Fibroblast of the conjunctiva (primary cell): ENCODE results near the gene TAS2R20.
"Not testable (repeated sequence)": the region's sequence is repeated elsewhere in the genome, so short reads cannot be mapped to it uniquely, and the experiment has no call there.

Experiments
- DNase-seq: peaks from one replicate; pipeline ENCODE4 v3.0.0-alpha.2; 2010; ENCODE audit warnings: low read depth

Gene TAS2R20, protein sequence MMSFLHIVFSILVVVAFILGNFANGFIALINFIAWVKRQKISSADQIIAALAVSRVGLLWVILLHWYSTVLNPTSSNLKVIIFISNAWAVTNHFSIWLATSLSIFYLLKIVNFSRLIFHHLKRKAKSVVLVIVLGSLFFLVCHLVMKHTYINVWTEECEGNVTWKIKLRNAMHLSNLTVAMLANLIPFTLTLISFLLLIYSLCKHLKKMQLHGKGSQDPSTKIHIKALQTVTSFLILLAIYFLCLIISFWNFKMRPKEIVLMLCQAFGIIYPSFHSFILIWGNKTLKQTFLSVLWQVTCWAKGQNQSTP

DNA sequence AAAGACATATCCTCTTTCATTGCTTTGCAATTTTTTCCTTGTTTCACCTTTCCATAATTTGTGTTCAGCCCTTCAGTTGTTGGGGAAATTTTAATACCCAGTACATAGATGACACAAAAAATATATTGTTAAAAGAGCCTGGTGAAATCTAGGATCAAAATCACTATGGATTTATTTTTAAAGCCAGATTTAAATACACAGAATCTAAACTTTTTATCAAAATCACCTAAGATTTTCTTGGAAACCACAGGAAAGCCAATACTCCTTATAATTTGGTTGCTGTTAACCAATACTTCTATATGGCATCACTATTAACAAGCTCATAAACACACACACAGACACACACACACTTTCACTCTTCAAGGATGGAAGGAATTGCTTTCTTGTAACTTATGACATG lies at the start of gene TAS2R20:
Gene TAS2R20 (minus strand): TSS at position 101 of the 400 bp plus-strand sequence. CDS start 429 bp downstream, outside the sequence.
- DNase-seq, result no peak

DNA sequence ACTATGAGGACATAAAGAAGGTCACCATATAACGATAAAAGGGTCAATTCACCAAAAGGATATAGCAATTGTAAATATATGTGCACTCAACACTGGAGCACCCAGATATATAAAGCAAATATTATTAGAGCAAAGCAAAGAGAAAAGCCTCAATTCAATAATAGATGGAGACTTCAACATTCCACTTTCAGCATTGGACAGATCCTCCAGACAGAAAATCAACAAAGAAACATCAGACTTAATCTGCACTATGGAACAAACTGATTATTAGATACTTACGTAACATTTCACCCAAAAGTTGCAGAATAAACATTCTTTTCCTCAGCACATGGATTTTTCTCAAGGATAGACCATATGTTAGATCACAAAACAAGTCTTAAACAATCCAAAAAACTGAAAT lies 43.3 kb upstream of the TAS2R20 start:
- not testable (repeated sequence) for DNase-seq

DNA sequence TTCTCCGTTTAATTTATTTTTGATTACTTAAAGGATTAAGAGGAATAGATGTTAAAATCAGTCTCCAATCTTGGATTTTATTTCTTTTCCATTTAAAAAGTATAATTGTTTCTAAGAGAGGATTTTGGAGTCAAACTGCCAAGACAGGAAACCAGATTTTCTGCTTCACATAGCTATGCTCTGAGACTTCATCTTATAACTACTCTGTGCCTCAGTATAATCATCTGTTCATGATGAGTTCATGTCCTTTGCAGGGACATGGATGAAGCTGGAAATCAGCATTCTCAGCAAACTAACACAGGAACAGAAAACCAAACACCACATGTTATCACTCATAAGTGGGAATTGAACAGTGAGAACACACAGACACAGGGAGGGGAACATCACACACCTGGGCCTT lies 42.1 kb upstream of the TAS2R20 start:
- no peak for DNase-seq

DNA sequence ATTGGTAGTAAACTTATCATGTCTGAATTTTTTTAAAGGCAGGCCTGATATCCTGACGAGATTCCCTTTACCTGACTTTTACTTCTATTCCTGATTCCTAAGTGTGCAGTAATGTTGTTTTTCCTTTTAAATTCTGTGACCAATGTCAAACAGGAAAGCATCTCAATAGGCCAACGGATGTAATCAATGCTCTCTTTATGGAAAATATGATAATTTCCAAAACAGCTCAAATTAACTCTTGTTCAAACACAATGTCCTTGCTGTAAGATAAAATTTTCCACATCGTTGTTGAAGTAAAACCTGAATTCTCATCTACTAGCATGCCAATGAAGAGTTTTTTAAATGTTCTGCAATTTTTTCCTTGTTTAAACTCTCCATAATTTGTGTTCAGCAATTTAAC lies 41.1 kb upstream of the TAS2R20 start:
- no peak for DNase-seq

DNA sequence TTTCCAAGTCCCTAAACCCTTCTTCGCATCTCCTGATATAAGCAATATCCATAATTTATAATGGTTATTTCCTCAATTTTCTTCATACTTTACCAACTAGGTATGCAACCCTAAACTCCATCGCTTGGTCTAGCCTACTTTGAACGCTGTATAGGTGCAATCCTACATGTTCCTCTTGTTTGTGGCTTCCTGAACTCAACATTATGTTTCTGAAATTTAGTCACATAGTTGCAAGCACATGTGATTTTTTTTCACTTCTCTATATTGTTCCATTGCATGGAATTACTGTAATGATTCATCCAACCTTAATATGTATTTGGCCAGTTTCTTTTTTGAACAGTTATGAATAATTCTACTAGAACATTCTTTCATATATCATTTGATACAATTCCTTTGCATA lies 35.9 kb upstream of the TAS2R20 start:
- DNase-seq, result not testable (repeated sequence)

DNA sequence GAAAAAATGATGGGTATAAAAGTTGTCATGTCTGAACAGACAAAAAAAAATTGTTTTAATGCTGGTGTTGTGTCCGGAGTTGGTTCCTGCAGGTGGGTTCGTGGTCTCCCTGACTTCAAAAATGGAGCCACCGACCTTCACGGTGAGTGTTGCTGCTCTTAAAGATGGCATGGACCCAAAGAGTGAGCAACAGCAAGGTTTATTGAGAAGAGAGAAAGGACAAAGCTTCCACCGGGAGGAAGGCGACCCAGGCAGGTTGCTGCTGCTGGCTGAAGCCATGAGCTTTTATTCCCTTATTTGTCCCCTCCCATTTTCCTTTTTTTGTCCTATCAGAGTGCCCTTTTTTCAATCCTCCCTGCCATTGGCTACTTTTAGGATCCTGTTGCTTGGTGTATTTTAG lies 33.2 kb upstream of the TAS2R20 start, which contains the start of gene TAS2R31:
Gene TAS2R31 (minus strand): TSS at position 101 of the 400 bp plus-strand sequence. CDS start 72 bp downstream, at position 29.
- DNase-seq, result no peak

DNA sequence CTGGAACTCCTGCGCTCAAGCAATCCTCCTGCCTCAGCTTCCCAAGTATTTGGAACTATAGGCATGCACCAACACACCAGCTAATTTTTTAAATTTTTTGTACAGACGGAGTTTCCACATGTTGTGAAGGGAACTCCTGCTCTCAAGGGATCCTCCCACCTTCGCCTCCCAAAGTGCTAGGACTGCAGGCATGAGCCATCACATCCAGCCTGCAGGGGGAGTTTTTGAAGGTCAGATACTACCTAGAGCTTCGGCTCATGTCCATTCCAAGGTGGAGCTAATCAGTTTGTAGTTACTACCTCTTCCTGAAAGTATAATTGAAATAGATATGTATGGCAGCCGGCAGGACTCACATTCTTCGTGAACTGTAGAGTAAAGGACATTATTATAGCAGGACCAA lies 28.0 kb upstream of the TAS2R20 start:
- no peak for DNase-seq

DNA sequence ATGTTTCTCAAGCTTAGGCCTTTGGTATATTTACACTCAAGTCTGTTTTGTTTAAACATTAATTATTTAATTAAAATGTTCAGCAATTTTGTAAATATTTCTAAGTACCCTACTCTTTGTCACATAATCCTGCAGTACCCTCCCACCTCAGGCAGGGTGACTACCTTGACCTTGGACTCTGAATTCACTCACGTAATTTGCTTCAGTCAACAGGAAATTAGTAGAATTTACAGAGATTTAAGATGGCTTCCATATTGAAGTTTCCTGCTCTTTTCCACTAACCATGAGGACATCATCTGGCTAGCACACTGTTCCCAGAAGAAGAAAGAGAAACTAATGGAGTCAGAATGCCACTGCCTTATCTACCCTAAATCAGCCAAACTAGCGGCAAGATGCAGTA lies 25.3 kb upstream of the TAS2R20 start:
- DNase-seq, result no peak

DNA sequence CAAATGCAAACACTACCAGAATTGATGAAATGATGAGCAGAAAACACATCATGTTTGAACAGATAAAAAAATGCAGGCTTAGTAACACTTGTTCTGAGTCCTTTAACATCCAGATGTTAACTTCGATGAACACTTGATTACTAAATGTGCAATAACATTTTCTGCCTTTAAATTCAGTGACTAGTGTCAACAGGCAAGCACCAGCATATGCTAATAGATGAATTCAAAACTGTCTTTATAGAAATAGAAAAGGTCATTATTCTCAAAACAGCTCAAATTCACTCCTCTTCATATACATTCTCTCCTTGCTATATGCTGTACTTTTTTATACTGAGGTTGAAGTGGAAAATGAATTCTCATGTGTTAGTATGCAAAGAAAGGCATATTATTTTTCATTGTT lies 24.4 kb upstream of the TAS2R20 start, which contains the start of gene TAS2R19:
Gene TAS2R19 (minus strand): TSS at position 101 of the 400 bp plus-strand sequence. CDS start 49 bp downstream, at position 52.
- DNase-seq, result no peak

DNA sequence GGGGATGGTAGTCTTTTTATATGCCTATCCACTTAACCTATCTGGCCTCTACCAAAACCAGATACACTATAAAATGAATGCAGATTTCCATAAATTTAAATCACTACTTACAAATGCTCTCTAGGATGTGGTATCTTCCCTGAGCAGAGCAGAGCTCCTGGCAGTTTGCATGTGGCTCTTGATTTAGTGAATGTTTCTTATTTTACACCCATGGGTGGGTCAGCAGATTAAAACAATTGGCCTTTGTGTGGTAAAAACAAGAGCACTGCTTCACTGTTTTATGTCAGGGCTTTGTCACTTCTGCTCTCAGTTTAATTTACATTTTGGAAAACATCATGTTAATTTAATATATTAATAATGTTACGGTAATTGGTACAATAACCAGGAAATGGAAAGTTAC lies 18.8 kb upstream of the TAS2R20 start:
- DNase-seq, result no peak

DNA sequence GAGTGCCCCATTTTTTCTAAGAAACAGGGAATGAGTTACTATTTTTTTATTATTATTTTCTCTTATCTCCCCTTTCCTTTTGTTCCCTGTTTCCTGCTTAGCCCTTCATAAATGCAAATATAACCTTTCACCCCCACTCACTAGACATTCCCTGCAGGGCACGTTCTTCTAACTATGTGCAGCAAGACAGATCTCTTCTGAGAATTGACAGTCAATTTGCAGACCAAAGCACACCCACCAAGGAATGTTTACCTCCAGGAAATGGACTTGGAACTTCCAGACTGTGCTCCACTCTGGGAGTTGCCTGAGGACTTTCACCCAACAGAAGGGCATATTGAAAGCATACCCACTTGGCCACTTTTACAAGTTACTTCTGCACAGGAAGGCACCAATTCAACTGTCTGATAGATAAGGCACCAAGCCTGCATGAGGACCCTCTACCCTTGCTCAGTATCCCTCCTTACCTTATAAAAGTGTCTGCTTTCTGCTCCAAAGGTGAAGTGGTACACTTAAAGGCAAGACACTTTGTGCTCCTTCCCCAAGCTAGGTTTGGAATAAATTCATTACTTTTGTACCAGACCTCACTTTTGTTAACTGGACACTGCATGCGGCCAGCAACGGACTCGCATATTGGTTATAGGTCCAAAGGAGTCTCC lies 17.8 kb upstream of the TAS2R20 start:
- no peak for DNase-seq

DNA sequence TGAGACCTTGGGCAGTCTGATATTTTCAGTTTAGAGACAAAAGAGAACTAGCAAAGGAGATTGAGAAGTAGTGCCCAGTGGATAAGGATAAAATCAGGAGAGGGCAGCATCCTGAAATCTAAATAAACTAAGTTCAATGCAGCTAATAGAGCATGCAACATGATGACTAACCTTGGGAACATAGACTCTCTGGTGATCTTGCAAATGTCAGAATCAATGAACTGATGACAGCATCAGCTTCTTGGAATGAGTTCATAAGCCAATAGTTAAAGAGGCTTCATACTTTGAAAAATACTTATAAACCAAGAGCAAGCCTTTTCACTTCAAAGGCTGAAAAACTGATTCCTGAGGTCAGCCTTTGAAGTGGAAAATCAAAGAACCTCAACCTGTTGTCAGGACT lies 16.1 kb upstream of the TAS2R20 start:
- DNase-seq, result no peak

DNA sequence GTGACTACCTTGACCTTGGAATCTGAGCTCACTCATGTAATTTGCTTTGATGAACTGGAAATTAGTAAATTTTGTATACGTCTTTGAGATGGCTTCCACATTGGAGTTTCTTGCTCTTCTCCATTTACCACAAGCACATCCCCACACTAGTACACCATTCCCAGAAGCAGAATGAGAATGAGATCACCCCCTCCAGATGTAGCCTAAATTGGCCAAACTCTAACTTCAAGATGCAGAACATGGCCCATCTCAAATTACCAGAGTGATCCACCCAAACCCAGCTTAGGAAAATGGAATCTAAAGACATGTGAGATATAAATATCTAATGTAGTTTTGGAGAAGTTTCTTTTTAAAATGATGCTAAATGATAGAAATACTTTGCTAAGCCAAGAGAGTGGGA lies 9.5 kb upstream of the TAS2R20 start:
- no peak for DNase-seq

DNA sequence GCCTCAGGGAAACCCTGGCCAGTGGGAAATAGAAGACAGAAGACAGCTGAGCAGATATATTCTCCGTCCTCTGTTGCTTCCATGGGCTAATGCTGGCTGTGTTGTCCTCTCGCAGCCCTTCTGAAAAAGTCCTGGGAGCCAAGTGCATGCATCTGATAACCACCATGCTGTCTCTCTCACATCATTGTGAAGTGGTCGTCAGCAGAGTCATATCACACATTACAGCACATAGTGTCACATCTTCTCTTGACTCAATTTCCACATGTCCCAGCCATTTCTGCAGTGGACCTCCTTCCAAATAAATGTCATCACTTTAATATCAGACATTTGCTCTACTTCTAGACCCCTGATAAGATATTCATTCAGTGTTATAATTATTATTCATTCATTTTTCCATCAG lies 3.8 kb downstream of the TAS2R20 start:
- no peak for DNase-seq

DNA sequence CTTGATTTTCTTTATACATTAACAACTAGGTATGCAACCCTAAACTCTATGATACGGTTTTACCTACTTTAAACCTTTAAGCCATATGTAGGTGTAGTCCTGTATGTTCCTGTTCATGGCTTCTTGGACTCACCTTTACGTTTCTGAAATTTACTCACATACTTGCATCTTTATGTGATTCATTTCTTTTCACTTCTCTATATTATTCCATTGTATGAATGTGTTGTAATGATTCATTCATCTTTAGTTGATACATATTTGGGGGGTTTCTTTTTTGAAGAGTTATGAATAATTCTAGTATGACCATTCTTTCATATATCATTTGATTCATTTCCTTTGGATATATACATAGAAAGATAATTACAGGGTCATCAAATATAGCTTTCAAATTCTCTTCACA lies 9.0 kb downstream of the TAS2R20 start:
- no peak for DNase-seq

DNA sequence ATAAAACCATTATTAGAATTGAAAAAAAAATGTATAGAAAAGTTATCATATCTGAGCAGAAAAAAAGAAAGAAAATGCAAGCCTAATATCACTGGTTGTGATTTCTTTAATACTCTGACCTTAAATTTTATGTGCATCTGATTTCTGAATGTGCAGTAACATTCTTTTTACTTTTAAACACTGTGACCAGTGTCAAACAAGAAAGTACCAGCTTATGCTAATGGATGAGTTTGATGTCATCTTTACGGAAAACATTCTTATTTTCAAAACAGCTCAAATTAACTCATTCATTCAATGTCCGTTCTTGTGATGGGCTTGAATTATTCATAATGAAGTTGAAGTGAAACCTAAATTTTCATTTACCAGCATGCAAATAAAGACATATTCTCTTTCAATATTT lies 11.3 kb downstream of the TAS2R20 start, which contains the start of gene TAS2R50:
Gene TAS2R50 (minus strand): TSS at position 101 of the 400 bp plus-strand sequence. CDS start 52 bp downstream, at position 49.
- DNase-seq, result no peak

DNA sequence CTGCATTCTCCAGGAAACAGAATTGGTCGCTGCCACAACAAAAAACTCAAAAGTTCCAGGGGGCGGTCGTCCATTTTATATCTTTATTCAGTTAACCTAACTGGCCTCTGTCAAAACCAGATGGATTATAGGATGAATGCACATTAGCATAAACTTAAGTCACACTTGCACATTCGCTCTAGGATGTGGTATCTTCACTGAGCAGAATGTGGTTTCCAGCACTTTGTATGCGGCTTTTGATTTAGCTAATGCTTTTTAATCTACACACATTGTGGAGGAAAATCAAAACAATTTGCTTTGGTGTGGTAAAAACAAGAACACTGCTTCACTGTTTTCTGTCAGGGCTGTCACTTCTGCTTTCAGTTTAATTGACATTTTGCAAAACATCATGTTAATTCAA lies 15.9 kb downstream of the TAS2R20 start:
- DNase-seq, result no peak

DNA sequence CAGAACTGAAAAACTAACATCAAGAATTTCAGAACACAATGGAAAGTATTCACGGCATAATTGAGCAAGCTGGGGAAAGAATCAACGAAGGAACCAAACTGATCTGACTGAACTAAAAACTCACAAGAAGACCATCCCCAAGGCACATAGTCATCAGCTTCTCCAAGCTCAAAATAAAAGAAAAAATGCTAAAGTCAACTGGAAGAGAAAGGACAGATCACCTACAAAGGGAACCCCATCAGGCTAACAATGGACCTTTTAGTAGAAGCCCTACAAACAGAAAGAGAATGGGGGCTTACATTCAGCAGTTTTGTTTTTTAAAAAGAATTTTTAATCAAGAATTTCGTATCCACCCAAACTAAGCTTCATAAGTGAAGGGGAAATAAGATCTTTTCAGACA lies 23.1 kb downstream of the TAS2R20 start:
- DNase-seq, result no peak

DNA sequence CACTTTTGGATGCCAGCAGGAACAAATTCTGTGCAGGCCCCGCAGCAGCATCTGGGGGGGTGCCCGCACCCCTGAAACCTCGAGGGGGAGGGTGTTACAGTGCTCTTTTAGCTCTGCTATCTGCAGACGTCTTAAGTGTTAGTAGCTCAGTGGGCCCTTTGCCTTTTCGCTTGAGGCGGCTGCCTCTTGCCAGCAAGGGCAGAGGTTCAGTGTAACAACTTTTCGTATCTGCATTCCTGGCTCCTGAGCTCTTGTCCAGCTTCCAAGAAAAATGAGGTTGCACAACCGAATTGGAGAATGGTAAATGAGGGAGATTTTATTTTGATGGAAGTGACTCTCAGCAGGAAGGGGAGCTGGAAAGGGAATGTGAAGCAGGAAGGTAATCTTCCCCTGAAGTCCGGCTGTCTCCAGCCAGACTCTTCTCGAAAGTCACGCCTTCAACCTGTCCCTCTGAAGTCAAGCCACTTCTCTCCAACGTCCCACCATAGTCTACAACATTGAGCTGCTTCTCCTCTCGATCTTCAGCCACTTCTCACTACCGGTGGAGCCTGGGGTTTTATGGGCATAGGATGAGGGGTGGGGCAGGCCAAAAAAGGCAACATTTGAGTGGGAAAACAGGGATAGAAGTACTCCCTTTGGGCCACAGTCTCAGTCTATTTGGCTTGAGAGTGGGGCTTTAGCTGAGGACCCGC lies 29.2 kb downstream of the TAS2R20 start:
- peak; percentile 78 for DNase-seq

DNA sequence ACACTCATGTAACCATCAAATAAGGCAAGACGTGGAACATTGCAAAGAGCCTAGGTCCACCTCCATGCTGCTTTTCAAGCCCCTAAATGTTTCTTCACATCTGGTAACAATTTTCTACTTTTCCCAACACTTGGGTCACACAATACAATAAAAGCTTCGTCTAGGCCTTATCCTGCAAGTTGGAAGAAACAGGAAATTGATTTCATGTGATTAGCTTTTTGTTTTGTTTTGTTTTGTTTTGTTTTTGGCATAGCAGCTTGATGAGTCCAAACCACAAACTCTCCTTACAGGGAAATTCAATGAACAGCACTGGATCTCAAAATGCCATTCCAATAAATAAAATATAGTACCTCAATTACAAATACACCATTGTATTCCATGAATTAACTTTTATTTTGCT lies 30.7 kb downstream of the TAS2R20 start:
- DNase-seq, result peak; percentile 68

DNA sequence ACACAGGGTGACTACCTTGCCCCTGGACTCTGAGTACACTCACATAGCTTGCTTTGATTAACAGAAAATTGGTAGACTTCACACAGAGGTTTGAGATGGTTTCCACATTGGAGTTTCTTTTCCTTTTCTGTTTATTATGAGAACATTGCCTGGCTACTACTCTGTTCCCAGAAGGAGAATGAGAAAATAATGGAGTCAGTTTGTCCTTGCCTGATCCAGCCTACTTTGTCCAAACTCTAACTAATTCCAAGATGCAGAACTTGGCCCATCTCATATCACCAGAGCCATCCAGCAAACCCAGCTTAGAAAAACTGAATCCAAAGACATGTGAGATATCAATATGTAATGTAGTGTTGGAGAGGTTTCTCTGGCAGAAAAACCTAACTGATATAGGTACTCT lies 31.8 kb downstream of the TAS2R20 start:
- no peak for DNase-seq

DNA sequence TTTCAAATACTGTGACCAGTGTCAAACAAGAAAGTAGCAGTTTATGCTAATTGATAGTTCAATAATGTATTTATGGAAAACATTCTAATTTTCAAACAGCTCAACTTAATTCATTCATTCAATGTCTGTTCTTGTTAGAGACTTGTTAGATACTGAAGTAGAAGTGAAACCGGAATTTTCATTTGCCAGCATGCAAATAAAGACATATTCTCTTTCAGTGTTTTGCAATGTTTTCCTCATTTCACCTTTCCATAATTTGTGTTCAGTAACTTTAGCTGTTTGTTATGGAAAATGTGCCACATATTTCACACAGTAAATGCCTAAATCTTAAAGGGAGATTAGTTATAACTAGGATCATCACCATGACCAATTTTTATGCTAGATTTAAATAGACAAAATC lies 32.6 kb downstream of the TAS2R20 start:
- no peak for DNase-seq

DNA sequence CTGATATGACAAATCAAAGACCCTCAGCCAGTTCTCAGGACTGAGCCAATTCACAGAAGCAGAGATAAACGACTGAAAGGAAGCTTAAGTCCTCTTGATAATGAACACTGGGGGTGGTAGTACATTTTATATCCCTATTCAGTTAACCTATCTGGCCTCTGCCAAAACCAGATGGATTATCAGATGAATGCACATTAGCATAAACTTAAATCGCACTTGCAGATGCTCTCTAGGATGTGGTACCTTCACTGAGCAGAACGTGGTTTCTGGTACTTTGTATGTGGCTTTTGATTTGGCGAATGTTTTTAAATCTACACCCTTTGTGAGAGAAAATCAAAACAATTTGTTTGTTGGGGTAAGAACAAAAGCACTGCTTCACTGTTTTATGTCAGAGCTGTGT lies 37.9 kb downstream of the TAS2R20 start:
- DNase-seq, result no peak
